ENCODE results near the gene PRLH. TPM values are rescaled to one million over a fixed set of nuclear protein-coding genes. Genes with fewer than 3 reads are reported as not detected.

The PRLH gene
- total and polyA plus RNA-seq, 2 of the 13 experiments (the other 11 are each of a cell fraction or from before 2014, with no cell fraction given), result not detected

DNA sequence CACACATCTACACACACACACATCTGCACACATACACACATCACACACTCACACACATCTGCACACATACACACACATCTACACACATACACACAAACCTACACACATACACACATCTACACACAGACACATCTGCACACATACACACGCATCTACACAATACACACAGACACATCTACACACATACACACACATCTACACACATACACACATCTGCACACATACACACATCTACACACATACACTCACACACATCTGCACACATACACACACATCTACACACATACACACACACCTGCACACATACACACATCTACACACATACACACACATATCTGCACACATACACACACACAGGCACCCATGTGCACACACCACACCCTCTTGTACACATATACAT lies 400 bp upstream of the PRLH start (continued):
- TF ChIP-seq, protein P1, sequence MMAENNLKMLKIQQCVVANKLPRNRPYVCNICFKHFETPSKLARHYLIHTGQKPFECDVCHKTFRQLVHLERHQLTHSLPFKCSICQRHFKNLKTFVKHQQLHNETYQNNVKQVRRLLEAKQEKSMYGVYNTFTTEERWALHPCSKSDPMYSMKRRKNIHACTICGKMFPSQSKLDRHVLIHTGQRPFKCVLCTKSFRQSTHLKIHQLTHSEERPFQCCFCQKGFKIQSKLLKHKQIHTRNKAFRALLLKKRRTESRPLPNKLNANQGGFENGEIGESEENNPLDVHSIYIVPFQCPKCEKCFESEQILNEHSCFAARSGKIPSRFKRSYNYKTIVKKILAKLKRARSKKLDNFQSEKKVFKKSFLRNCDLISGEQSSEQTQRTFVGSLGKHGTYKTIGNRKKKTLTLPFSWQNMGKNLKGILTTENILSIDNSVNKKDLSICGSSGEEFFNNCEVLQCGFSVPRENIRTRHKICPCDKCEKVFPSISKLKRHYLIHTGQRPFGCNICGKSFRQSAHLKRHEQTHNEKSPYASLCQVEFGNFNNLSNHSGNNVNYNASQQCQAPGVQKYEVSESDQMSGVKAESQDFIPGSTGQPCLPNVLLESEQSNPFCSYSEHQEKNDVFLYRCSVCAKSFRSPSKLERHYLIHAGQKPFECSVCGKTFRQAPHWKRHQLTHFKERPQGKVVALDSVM (CRISPR knock-in tag; IDR thresholded peaks at IDR 0.05), result no peak
- TF ChIP-seq, protein P2, sequence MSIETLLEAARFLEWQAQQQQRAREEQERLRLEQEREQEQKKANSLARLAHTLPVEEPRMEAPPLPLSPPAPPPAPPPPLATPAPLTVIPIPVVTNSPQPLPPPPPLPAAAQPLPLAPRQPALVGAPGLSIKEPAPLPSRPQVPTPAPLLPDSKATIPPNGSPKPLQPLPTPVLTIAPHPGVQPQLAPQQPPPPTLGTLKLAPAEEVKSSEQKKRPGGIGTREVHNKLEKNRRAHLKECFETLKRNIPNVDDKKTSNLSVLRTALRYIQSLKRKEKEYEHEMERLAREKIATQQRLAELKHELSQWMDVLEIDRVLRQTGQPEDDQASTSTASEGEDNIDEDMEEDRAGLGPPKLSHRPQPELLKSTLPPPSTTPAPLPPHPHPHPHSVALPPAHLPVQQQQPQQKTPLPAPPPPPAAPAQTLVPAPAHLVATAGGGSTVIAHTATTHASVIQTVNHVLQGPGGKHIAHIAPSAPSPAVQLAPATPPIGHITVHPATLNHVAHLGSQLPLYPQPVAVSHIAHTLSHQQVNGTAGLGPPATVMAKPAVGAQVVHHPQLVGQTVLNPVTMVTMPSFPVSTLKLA (IDR thresholded peaks at IDR 0.05), result peak; percentile 20; the same call in 1 of the 2 replicates
- TF ChIP-seq, protein P3, sequence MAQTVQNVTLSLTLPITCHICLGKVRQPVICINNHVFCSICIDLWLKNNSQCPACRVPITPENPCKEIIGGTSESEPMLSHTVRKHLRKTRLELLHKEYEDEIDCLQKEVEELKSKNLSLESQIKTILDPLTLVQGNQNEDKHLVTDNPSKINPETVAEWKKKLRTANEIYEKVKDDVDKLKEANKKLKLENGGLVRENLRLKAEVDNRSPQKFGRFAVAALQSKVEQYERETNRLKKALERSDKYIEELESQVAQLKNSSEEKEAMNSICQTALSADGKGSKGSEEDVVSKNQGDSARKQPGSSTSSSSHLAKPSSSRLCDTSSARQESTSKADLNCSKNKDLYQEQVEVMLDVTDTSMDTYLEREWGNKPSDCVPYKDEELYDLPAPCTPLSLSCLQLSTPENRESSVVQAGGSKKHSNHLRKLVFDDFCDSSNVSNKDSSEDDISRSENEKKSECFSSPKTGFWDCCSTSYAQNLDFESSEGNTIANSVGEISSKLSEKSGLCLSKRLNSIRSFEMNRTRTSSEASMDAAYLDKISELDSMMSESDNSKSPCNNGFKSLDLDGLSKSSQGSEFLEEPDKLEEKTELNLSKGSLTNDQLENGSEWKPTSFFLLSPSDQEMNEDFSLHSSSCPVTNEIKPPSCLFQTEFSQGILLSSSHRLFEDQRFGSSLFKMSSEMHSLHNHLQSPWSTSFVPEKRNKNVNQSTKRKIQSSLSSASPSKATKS (CRISPR knock-in tag; IDR thresholded peaks at IDR 0.05), result no peak
- TF ChIP-seq ZNF44 (CRISPR knock-in tag; IDR thresholded peaks at IDR 0.05) (no peak), PLRG1 (conservative IDR thresholded peaks at IDR 0.05) (peak; percentile 77; the same call in 1 of the 2 replicates), ZNF564 (CRISPR knock-in tag; IDR thresholded peaks at IDR 0.05) (no peak), FOXK2 (IDR thresholded peaks at IDR 0.05) (0 out of 2 replicates have a peak, but pooled peaks have one; percentile 40), ERF (CRISPR knock-in tag; IDR thresholded peaks at IDR 0.05) (no peak), ZNF33B (CRISPR knock-in tag; IDR thresholded peaks at IDR 0.05) (no peak), MTF2 (CRISPR knock-in tag; IDR thresholded peaks at IDR 0.05; ENCODE audit: borderline replicate concordance) (no peak), FOXP1 (IDR thresholded peaks at IDR 0.05) (peak; percentile 4; the same call in 1 of the 2 replicates), FOXP1 (CRISPR knock-in tag; IDR thresholded peaks at IDR 0.05) (no peak)
- TF ChIP-seq, protein P4, sequence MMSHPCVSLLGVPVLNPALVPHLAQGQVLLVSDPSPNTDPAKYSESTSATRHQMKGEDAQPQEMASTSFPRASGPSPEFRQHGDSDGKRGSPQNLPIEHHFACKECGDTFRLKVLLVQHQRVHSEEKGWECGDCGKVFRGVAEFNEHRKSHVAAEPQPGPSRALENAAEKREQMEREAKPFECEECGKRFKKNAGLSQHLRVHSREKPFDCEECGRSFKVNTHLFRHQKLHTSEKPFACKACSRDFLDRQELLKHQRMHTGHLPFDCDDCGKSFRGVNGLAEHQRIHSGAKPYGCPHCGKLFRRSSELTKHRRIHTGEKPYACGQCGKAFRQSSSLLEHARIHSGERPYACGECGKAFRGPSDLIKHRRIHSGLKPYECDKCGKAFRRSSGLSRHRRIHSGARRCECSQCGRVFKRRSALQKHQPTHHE (CRISPR knock-in tag; IDR thresholded peaks at IDR 0.05; ENCODE audit: borderline replicate concordance), result no peak
